HEK293T (cell line): ENCODE results near the gene MLLT3.
A peak's percentile ranks its signal among the peaks of the same experiment; 100 is the strongest.

Experiments
- CTCF ChIA-PET: fragments of 350-600 bp; formaldehyde crosslinking; extraction: SDS; loops from one replicate; lab custom pipeline; 2021; ENCODE audit warnings: antibody characterized with exemption, inconsistent platforms; lab: Yijun Ruan, JAX
- POLR2A ChIA-PET: fragments of 350-600 bp; formaldehyde crosslinking; extraction: SDS; loops from one replicate; lab custom pipeline; 2020; ENCODE audit warnings: antibody characterized with exemption, inconsistent platforms; lab: Yijun Ruan, JAX
- DNase-seq: peaks from one replicate; pipeline ENCODE4 v3.0.0; 2012; ENCODE audit warnings: mixed read lengths; ENCODE audit errors: extremely low spot score
- ARNT ChIP-seq: fragments of 450-650 bp; IDR thresholded peaks from 2 replicates; pipeline ENCODE4 v1.6.1; 2017; ENCODE audit warnings: mild to moderate bottlenecking
- BHLHE40 ChIP-seq: fragments of 450-650 bp; IDR thresholded peaks from 2 replicates; pipeline ENCODE4 v1.6.1; 2016; ENCODE audit warnings: mild to moderate bottlenecking, moderate library complexity, borderline replicate concordance
- CTBP1 ChIP-seq: fragments of 450-650 bp; IDR thresholded peaks from 2 replicates; pipeline ENCODE4 v1.6.1; 2016; ENCODE audit warnings: borderline replicate concordance
- ELF4 ChIP-seq: fragments of 450-650 bp; IDR thresholded peaks from 2 replicates; pipeline ENCODE4 v1.6.1; 2017; ENCODE audit warnings: antibody characterized with exemption
- FOXA1 ChIP-seq: fragments of 450-650 bp; IDR thresholded peaks from 2 replicates; pipeline ENCODE4 v1.6.1; 2016; ENCODE audit warnings: mild to moderate bottlenecking
- FOXK2 ChIP-seq: fragments of 450-650 bp; IDR thresholded peaks from 2 replicates; pipeline ENCODE4 v1.6.1; 2016; ENCODE audit warnings: mild to moderate bottlenecking
- FOXM1 ChIP-seq: fragments of 450-650 bp; IDR thresholded peaks from 2 replicates; pipeline ENCODE4 v1.6.1; 2017; ENCODE audit warnings: mild to moderate bottlenecking, borderline replicate concordance
- HDGF ChIP-seq: fragments of 450-650 bp; IDR thresholded peaks from 2 replicates; pipeline ENCODE4 v1.6.1; 2017; ENCODE audit warnings: antibody characterized with exemption, borderline replicate concordance
- L3MBTL2 ChIP-seq: fragments of 450-650 bp; conservative IDR thresholded peaks from 2 replicates; pipeline ENCODE4 v1.6.1; 2016; ENCODE audit warnings: mild to moderate bottlenecking
- LEF1 ChIP-seq: fragments of 450-650 bp; IDR thresholded peaks from 2 replicates; pipeline ENCODE4 v1.6.1; 2017; ENCODE audit warnings: mild to moderate bottlenecking, borderline replicate concordance
- NFRKB ChIP-seq: fragments of 450-650 bp; IDR thresholded peaks from 2 replicates; pipeline ENCODE4 v1.6.1; 2016; ENCODE audit warnings: mild to moderate bottlenecking, moderate library complexity
- SP1 ChIP-seq: fragments of 450-650 bp; IDR thresholded peaks from 2 replicates; pipeline ENCODE4 v1.6.1; 2017
- SUZ12 ChIP-seq: fragments of 450-650 bp; IDR thresholded peaks from 2 replicates; pipeline ENCODE4 v1.6.1; 2016; ENCODE audit warnings: mild to moderate bottlenecking
- TARDBP ChIP-seq: fragments of 450-650 bp; IDR thresholded peaks from 2 replicates; pipeline ENCODE4 v1.6.1; 2016
- ZNF384 ChIP-seq: fragments of 450-650 bp; IDR thresholded peaks from 2 replicates; pipeline ENCODE4 v1.6.1; 2016
- TF ChIP-seq, protein P1 (sequence below): fragments of 450-650 bp; IDR thresholded peaks from 2 replicates; pipeline ENCODE4 v1.6.1; 2016

The MLLT3 gene

DNA sequence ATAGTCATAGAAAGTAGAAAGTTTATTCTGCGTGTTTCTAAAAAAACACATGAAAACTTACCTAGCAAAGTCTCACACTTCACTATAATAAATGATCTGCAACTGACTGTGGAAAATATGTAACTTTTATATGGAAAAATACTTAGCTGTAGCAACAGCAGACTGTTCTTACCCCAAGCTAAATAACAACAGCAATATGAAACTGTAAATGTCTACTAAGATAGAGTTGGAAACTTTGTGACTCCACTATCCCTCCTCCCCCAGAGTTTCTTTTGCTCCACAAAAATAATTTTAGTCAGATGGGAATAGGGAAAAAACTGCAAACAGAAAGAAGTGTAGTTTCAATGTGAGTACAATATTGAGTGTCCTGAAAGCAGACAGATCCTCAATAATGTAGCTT is 21.0 kb downstream of the MLLT3 start:
- ChIA-PET CTCF (interaction anchor here (0.8 to 1.1 kb wide), 2 partner anchors 11 to 340 kb away, joined by 3 read pairs; no protein-coding TSS in a partner anchor), POLR2A (no interaction called here)
- TF ChIP-seq SUZ12 (no peak), ZNF384 (no peak)
- DNase-seq: no peak

DNA sequence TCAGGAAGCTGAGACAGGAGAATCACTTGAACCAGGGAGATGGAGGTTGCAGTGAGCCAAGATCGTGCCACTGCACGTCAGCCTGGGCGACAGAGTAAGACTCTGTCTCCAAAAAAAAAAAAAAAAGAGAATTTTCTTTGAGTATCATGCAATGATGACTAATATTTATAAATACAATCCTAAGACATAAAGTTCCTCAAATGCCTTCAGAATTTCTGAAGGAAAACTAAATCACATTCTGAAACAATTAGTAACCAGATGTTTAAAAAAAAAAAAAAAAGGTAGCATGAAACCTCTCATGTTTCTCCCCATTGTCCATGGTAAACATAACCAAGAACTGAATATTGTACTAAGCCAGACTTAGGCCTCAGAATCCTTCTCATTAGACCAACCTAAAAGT is 23.1 kb downstream of the MLLT3 start:
- POLR2A ChIA-PET: no interaction called here
- no peak for DNase-seq
- TF ChIP-seq TARDBP: no peak
- TF ChIP-seq BHLHE40: no peak
- no peak for TF ChIP-seq NFRKB
- TF ChIP-seq, protein P1, sequence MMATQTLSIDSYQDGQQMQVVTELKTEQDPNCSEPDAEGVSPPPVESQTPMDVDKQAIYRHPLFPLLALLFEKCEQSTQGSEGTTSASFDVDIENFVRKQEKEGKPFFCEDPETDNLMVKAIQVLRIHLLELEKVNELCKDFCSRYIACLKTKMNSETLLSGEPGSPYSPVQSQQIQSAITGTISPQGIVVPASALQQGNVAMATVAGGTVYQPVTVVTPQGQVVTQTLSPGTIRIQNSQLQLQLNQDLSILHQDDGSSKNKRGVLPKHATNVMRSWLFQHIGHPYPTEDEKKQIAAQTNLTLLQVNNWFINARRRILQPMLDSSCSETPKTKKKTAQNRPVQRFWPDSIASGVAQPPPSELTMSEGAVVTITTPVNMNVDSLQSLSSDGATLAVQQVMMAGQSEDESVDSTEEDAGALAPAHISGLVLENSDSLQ: no peak
- no peak for TF ChIP-seq SP1
- TF ChIP-seq ZNF384: 0 out of 2 replicates have a peak, but pooled peaks have one; percentile 37
- CTCF ChIA-PET: no interaction called here

DNA sequence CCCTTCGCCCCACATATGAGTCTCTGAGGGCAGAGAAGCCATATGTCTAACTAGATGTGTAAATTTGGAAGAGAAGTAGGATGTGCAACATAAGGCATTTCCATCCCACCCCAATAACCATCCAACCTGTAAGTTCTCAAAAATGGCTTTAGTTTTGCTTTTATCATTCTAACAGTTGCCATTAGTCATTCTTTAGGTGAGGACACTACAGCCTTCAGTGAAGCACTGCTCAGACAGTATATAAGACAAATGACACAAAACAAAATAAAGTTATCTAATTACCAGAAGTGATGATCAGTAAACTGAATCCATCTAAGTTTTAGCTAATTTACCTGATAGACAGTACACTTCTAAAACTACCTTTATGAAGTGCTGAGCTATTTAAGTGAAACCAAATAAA is 23.9 kb downstream of the MLLT3 start:
- POLR2A ChIA-PET: no interaction called here
- DNase-seq: no peak
- TF ChIP-seq, protein P1: no peak
- TF ChIP-seq FOXK2 (no peak), ZNF384 (no peak), FOXM1 (no peak), NFRKB (no peak), SUZ12 (no peak), ELF4 (no peak), HDGF (no peak), SP1 (no peak)
- CTCF ChIA-PET: no interaction called here

DNA sequence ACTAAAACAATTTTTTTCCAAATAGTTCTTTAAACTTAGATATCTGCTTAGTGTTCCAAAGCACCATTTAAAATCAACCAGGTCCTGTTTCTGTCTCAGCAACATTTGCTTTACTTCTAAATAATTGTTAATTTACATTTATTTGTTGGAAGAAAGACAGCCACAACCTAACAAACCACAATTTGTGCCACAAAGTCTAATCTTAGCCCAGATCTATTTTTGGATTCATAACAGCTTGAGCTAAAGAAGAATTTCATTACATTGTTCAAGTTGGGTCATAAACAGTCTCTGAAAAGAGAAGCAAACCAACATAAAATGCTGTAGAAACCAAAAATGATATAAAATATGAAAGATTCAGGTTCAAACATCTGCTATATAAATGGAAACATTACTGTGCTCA is 24.4 kb downstream of the MLLT3 start:
- DNase-seq: no peak
- no peak for TF ChIP-seq TARDBP
- TF ChIP-seq CTBP1: no peak
- TF ChIP-seq FOXM1: no peak
- TF ChIP-seq ARNT: no peak
- no peak for TF ChIP-seq ZNF384
- TF ChIP-seq SP1: no peak
- TF ChIP-seq LEF1: no peak
- TF ChIP-seq, protein P1: no peak
- TF ChIP-seq BHLHE40: no peak
- no peak for TF ChIP-seq L3MBTL2
- CTCF ChIA-PET: no interaction called here
- POLR2A ChIA-PET: no interaction called here

DNA sequence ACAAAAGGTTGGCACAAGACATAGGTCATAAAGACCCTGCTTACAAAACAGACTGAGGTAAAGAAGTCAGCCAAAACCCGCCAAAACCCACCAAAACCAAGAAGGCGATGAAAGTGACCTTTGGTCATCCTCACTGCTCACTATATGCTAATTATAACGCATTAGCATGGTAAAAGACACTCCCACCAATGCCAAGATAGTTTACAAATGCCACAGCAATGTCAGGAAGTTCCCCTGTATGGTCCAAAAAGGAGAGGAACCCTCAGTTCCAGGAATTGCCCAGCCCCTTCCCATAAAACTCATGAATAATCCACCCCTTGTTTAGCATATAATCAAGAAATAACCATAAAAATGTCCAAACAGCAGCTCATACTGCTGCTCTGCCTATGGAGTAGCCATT is 27.7 kb downstream of the MLLT3 start:
- CTCF ChIA-PET: no interaction called here
- POLR2A ChIA-PET: no interaction called here
- no peak for DNase-seq
- TF ChIP-seq ARNT: no peak
- no peak for TF ChIP-seq HDGF
- no peak for TF ChIP-seq CTBP1
- no peak for TF ChIP-seq L3MBTL2
- no peak for TF ChIP-seq FOXM1
- no peak for TF ChIP-seq ELF4
- TF ChIP-seq FOXK2: no peak
- no peak for TF ChIP-seq ZNF384
- no peak for TF ChIP-seq NFRKB
- TF ChIP-seq SP1: no peak
- TF ChIP-seq SUZ12: no peak
- TF ChIP-seq BHLHE40: no peak

DNA sequence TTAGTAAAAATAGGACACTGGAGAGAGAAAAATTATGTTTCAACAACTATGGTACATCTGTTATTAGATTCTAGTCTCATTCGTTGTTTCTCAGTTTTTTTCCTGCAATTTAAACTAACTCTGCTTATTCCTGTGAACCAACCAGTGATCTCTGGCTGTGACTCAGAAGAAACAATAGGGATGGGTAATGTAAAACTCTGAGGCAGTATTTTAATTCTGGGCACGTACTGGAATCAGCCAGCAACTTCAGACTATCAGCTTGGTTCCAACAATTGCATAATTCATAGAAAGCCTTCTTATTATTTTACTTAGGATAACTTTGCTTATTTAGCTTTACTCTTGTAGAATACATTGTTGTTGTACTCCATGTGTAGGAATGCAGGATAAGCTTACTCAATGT is 28.8 kb downstream of the MLLT3 start:
- CTCF ChIA-PET: no interaction called here
- DNase-seq: no peak
- no peak for TF ChIP-seq NFRKB
- no peak for TF ChIP-seq SUZ12
- TF ChIP-seq BHLHE40: no peak
- TF ChIP-seq L3MBTL2: no peak
- TF ChIP-seq ARNT: no peak
- no peak for TF ChIP-seq FOXK2
- TF ChIP-seq, protein P1: no peak
- TF ChIP-seq SP1: no peak
- no peak for TF ChIP-seq TARDBP
- no peak for TF ChIP-seq LEF1
- no peak for TF ChIP-seq HDGF
- no peak for TF ChIP-seq CTBP1
- no peak for TF ChIP-seq ZNF384
- no peak for TF ChIP-seq FOXA1
- POLR2A ChIA-PET: no interaction called here

DNA sequence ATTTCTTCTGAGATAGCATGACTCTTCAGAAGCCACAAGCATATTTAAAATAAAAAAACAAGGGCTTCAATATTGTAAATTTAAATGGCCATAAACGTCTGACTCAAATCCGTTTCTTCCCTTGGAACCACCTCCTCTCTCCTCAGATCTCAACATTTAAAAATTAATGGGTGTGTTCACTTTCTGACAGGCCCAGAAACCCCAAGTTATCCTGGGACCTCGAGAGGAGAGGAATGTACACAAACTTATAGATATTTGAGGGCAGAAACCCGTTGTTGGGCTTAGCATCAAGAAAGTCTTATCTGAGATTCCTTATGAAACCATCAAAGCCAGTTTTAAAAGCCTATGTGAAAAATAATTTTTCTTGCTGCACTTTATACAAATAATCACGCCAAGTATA is 29.2 kb downstream of the MLLT3 start:
- POLR2A ChIA-PET: no interaction called here
- CTCF ChIA-PET: no interaction called here
- no peak for DNase-seq
- no peak for TF ChIP-seq FOXM1
- TF ChIP-seq ELF4: no peak
- no peak for TF ChIP-seq ZNF384
- no peak for TF ChIP-seq FOXA1
- no peak for TF ChIP-seq ARNT
- TF ChIP-seq, protein P1: no peak
- no peak for TF ChIP-seq SUZ12
- no peak for TF ChIP-seq SP1
- TF ChIP-seq CTBP1: no peak
- no peak for TF ChIP-seq HDGF
- TF ChIP-seq BHLHE40: no peak
- TF ChIP-seq LEF1: no peak
- no peak for TF ChIP-seq NFRKB
- TF ChIP-seq TARDBP: no peak
- TF ChIP-seq L3MBTL2: no peak
- TF ChIP-seq FOXK2: no peak
